BE2C (cell line): ENCODE measurements around the gene SLC47A2.

Source experiments
- DNase-seq: peaks from one replicate; pipeline ENCODE4 v3.0.0-alpha.2; 2020
- H3K27me3 ChIP-seq: fragments of 250-450 bp; sonication (Bioruptor Pico); 2 replicates; pipeline ENCODE4 v1.5.1; 2020; ENCODE audit warnings: mild to moderate bottlenecking
- H3K36me3 ChIP-seq: fragments of 250-450 bp; sonication (Bioruptor Pico); 2 replicates; pipeline ENCODE4 v1.5.1; 2020; ENCODE audit warnings: mild to moderate bottlenecking
- H3K4me1 ChIP-seq: fragments of 250-450 bp; sonication (Bioruptor Pico); 2 replicates; pipeline ENCODE4 v1.5.1; 2020
- H3K4me3 ChIP-seq: 2 replicates; pipeline ENCODE4 v1.5.1; 2011; ENCODE audit warnings: low read depth, low read length
- H3K9me3 ChIP-seq: fragments of 250-450 bp; sonication (Bioruptor Pico); 2 replicates; pipeline ENCODE4 v1.5.1; 2020
- TF ChIP-seq, protein P1 (sequence below): IDR thresholded peaks from 2 replicates; pipeline ENCODE4 v1.5.1; 2012; ENCODE audit warnings: mild to moderate bottlenecking, low read depth, low read length

Gene SLC47A2

DNA sequence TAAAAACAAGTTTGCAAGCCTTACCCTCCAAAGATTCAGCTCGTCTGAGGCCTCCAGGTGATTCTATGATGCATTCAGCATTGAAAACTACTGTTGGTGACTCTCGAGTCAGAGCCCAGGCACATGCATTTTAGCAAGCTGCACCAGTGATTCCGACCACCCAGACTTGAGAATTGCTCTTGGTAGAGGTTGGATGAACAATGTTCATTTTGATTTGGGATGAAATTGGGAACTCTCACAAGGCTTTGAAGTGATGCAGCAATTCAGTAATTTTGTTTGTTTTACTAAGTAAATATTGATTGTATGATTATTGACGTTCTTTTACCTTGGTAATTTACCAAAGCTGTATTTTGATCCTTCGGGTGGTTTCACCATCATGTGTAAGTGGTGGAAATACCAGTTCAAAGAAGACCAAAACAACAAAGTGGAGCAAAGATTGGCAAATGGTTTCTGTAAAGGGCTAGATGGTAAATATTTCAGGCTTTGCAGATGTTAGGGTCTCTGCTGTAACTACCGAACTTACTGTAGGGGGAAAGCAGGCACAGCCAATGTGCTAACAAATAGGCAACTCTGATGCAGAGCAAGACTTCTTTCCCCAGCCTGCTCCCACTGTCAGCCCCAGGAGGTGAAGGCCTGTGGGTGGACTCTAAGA, 56.0 kb downstream of the SLC47A2 start:
- no peaks in the 10 kb centered on the region for H3K36me3 ChIP-seq
- H3K4me1 ChIP-seq: no peaks in the 10 kb centered on the region
- H3K9me3 ChIP-seq: no peaks in the 10 kb centered on the region
- no peaks in the 10 kb centered on the region for H3K27me3 ChIP-seq
- no peak overlapping the region for H3K4me3 ChIP-seq
- TF ChIP-seq, protein P1, sequence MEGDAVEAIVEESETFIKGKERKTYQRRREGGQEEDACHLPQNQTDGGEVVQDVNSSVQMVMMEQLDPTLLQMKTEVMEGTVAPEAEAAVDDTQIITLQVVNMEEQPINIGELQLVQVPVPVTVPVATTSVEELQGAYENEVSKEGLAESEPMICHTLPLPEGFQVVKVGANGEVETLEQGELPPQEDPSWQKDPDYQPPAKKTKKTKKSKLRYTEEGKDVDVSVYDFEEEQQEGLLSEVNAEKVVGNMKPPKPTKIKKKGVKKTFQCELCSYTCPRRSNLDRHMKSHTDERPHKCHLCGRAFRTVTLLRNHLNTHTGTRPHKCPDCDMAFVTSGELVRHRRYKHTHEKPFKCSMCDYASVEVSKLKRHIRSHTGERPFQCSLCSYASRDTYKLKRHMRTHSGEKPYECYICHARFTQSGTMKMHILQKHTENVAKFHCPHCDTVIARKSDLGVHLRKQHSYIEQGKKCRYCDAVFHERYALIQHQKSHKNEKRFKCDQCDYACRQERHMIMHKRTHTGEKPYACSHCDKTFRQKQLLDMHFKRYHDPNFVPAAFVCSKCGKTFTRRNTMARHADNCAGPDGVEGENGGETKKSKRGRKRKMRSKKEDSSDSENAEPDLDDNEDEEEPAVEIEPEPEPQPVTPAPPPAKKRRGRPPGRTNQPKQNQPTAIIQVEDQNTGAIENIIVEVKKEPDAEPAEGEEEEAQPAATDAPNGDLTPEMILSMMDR: no peak
- DNase-seq: no peak

DNA sequence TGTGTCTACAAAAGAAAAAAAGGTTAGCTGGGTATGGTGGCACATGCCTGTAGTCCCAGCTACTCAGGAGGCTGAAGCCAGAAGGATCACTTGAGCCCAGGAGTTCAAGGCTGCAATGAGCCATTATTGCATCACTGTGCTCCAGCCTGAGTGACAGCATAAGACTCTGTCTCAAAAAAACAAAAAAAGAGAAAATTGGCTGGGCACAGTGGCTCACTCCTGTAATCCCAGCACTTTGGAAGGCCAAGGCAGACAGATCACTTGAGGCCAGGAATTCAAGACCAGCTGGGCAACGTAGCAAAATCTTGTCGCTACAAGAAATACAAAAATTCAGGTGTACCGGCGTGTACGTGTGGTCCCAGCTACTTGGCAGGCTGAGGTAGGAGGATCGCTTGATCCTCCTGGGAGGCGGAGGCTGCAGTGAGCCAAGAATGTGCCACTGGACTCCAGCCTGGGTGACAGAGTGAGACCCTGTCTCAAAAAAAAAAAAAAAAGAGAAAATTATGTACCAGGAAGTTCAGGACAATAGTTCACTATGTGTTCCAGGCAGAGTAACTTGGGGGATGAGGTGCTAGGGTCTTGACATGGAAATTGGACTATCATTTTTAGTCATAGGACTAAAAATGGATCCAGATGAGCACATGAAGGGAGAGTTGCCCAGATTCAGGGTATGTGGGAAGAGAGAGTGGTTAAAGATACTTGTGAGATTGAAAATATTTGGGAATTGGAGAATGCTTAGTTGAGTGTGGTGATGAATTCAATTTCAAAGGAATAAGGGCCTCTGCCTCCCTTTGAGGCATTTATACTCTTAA, 56.8 kb downstream of the SLC47A2 start:
- Histone ChIP-seq H3K9me3 (no peaks in the 10 kb centered on the region), H3K4me3 (no peak overlapping the region), H3K27me3 (no peaks in the 10 kb centered on the region), H3K4me1 (no peaks in the 10 kb centered on the region), H3K36me3 (no peaks in the 10 kb centered on the region)
- TF ChIP-seq, protein P1: no peak
- DNase-seq: no peak

- no peaks in the 10 kb centered on the region for H3K4me1 ChIP-seq
- no peak overlapping the region for H3K4me3 ChIP-seq
- no peaks in the 10 kb centered on the region for H3K27me3 ChIP-seq
- no peaks in the 10 kb centered on the region for H3K36me3 ChIP-seq
- H3K9me3 ChIP-seq: no peaks in the 10 kb centered on the region
- TF ChIP-seq, protein P1: no peak
- DNase-seq: no peak
Observed at GRCh38 chr17:19656851-19657581, 59.4 kb downstream of the SLC47A2 start.

DNA sequence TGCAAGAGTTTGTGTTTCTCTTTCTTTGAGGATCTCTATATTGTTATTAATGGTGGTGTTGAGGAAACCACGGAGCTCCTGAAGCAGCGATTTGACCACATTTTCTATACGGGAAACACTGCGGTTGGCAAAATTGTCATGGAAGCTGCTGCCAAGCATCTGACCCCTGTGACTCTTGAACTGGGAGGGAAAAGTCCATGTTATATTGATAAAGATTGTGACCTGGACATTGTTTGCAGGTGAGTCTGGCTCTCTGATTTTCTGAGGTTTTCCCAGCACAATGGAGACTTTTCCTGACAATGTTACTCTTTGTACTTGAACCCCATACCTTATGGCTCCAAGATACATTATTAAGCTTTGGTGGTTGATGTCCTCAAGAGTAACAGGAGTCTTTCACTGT, 60.0 kb downstream of the SLC47A2 start:
- Histone ChIP-seq H3K4me3 (no peak overlapping the region), H3K9me3 (no peaks in the 10 kb centered on the region), H3K27me3 (no peaks in the 10 kb centered on the region), H3K36me3 (no peaks in the 10 kb centered on the region), H3K4me1 (no peaks in the 10 kb centered on the region)
- TF ChIP-seq, protein P1: no peak
- DNase-seq: no peak

- Histone ChIP-seq H3K4me1 (no peaks in the 10 kb centered on the region), H3K36me3 (no peaks in the 10 kb centered on the region), H3K27me3 (no peaks in the 10 kb centered on the region), H3K9me3 (no peaks in the 10 kb centered on the region), H3K4me3 (no peak overlapping the region)
- TF ChIP-seq, protein P1: no peak
- no peak for DNase-seq
Observed at GRCh38 chr17:19654896-19655295, 61.5 kb downstream of the SLC47A2 start.
